ENCODE measurements around the gene UXS1. TPM values are rescaled to one million over a fixed set of nuclear protein-coding genes. Genes with fewer than 3 reads are reported as not detected.

UXS1 gene
- total and polyA plus RNA-seq, 2 donors from 2014 or later: 56.6 to 74.4 TPM

DNA sequence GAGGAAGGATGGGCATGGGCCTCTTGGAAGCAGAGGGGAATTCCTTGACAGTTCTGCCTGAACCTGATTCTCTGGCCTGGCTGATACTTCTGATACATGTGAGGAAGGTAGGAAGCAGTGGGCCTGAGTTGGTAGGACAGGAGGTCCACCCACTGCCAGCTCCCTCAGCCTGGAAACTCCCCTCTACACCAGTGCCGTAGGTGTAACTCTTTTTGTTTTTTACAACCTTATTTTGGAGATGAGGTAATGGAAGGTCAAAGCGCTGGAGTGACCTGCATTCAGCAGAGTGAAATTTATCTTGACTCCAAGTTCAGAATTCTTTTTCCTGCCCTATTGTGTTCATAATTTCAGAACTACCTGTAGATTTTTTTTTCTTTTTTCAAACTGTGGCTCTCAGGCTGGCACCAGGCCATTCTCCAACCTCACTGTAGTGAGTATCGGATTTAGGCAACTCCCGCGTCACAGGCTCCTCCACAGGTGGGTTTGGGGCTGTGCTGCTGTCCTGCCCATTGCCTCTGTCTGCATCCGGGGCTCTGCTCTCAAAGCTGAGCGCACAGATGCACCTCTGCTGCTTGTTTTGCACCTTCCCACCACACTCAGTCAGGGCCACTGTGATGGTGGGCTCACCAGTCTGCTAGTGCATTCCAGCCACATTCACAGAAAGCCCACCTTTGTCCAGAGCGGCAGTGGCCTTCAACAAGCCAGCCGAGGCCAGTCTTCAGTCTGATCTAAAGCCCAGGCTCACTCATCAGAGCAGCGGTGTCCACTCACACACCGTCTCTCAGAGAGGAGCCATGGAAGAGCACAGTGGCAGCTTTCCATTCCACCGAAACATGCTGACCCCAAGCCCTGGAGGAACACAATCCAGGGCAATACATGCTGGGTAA is 87.2 kb downstream of the UXS1 start:
- TF ChIP-seq, protein P1, sequence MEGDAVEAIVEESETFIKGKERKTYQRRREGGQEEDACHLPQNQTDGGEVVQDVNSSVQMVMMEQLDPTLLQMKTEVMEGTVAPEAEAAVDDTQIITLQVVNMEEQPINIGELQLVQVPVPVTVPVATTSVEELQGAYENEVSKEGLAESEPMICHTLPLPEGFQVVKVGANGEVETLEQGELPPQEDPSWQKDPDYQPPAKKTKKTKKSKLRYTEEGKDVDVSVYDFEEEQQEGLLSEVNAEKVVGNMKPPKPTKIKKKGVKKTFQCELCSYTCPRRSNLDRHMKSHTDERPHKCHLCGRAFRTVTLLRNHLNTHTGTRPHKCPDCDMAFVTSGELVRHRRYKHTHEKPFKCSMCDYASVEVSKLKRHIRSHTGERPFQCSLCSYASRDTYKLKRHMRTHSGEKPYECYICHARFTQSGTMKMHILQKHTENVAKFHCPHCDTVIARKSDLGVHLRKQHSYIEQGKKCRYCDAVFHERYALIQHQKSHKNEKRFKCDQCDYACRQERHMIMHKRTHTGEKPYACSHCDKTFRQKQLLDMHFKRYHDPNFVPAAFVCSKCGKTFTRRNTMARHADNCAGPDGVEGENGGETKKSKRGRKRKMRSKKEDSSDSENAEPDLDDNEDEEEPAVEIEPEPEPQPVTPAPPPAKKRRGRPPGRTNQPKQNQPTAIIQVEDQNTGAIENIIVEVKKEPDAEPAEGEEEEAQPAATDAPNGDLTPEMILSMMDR (IDR thresholded peaks at IDR 0.05; ENCODE audit: borderline replicate concordance, extremely low read depth, insufficient read depth): no peak
- Histone ChIP-seq H3K36me3 (ENCODE audit: control insufficient read depth in 2 of 3, insufficient read depth in 3 of 3, low read length in 3 of 3) (peaks cover 0 to 9% (median 0%) of the 10 kb centered on the region in 3 donors), H3K27me3 (ENCODE audit: control insufficient read depth, insufficient read depth, low read length) (no peaks in the 10 kb centered on the region), H3K9ac (ENCODE audit: low read length in 3 of 3) (peak overlapping the region in 1 of 3 donors; percentile 5), H3K27ac (ENCODE audit: low read depth in 2 of 2, low read length in 2 of 2) (no peak overlapping the region), H3K4me3 (ENCODE audit: low read length in 3 of 3) (no peak overlapping the region), H3K4me1 (ENCODE audit: control insufficient read depth in 2 of 3, insufficient read depth in 2 of 3, low read depth in 1 of 3, low read length in 3 of 3) (no peaks in the 10 kb centered on the region), H3K9me3 (ENCODE audit: control insufficient read depth in 2 of 3, insufficient read depth in 1 of 3, low read length in 3 of 3) (no peaks in the 10 kb centered on the region)
- DNase-seq (no peak), FAIRE-seq (no peak)
- intact Hi-C loops (cut with DNase I): loop anchor here (10.0 kb wide), 1 partner anchor 478 kb away; no protein-coding TSS in a partner anchor

DNA sequence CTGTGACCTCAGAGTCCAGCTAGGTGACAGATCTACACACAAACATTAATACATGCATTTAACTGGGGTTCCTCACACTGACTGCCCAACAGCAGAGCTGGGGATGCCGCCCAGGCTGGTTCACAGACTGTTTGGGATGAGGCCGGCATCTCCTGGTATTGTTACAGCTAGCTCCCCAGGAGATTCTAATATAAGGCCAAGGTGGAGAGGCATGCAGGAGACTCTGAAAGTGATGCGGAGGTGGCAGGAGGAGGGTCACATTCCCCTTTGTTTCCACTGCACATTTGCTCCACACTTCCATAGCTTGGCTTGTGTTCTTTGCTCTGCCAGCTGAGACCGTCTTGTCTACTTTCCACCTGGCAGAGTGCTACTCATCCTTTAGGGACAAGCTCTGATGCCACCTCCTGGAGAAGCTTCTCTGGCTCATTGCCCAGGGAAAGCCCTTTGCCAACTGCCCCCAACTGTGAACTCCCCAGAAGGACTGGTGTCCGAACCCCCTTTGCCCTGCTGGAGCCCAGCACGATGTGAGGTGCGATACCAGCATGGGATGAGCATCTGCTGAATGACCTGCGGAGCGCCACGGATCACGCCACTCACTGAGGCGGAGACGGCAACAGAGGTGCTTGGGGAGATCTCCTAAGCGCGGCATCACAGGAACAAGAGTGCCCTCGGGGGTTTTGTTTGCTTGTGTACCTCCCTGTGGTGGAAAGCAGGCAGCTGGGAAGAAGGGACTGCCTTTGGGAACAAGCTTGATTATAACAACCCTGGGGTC is 88.8 kb downstream of the UXS1 start:
- H3K9me3 ChIP-seq (ENCODE audit: control insufficient read depth in 2 of 3, insufficient read depth in 1 of 3, low read length in 3 of 3): no peaks in the 10 kb centered on the region
- FAIRE-seq: no peak
- H3K27ac ChIP-seq (ENCODE audit: low read depth in 2 of 2, low read length in 2 of 2): no peak overlapping the region
- no peak overlapping the region for H3K9ac ChIP-seq (ENCODE audit: low read length in 3 of 3)
- DNase-seq: no peak
- H3K27me3 ChIP-seq (ENCODE audit: control insufficient read depth, insufficient read depth, low read length): no peaks in the 10 kb centered on the region
- TF ChIP-seq, protein P1 (IDR thresholded peaks at IDR 0.05; ENCODE audit: borderline replicate concordance, extremely low read depth, insufficient read depth): no peak
- intact Hi-C loops (cut with DNase I): loop anchor here (10.0 kb wide), 1 partner anchor 479 kb away; no protein-coding TSS in a partner anchor
- no peak overlapping the region for H3K4me3 ChIP-seq (ENCODE audit: low read length in 3 of 3)
- H3K4me1 ChIP-seq (ENCODE audit: control insufficient read depth in 2 of 3, insufficient read depth in 2 of 3, low read depth in 1 of 3, low read length in 3 of 3): no peaks in the 10 kb centered on the region
- peaks cover 0 to 4% (median 0%) of the 10 kb centered on the region in 3 donors for H3K36me3 ChIP-seq (ENCODE audit: control insufficient read depth in 2 of 3, insufficient read depth in 3 of 3, low read length in 3 of 3)

DNA sequence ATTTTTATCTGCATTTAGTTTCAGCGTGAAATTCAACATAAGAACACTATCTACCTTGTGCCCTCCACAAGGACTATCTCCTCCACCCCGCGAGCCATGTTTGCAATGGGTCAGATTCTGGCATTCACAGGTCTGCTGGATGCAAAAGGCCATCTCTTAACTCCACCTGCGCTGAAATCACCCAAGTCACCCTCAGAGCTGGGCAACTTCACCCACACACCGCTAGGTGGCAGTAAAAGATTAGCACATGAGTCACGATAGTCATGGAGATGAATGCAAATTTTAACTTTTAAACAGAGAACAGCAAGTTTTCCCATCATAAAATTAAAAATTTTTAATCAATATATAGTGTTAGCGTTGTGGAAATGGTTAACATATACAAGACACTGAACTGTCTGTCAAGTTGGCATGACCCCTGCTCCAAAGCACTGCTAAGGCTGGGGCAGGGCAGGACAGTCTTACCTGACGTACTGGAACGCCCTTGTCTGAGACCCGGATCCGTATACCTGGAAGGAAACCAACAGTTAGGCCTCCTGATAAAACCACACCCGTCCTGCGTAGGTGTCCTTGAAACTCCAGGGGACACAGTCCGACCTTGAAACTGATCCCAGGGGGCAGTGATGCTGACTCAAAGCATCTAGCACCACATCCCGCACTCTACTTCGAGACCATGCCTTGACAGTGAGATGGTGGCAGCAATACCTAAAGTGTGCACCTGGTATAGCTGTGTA is 89.6 kb downstream of the UXS1 start:
- FAIRE-seq: peak; percentile 59
- no peak overlapping the region for H3K9ac ChIP-seq (ENCODE audit: low read length in 3 of 3)
- H3K4me3 ChIP-seq (ENCODE audit: low read length in 3 of 3): no peak overlapping the region
- H3K27ac ChIP-seq (ENCODE audit: low read depth in 2 of 2, low read length in 2 of 2): no peak overlapping the region
- intact Hi-C loops (cut with DNase I): loop anchor here (10.0 kb wide), 1 partner anchor 480 kb away; no protein-coding TSS in a partner anchor
- no peaks in the 10 kb centered on the region for H3K36me3 ChIP-seq (ENCODE audit: control insufficient read depth in 2 of 3, insufficient read depth in 3 of 3, low read length in 3 of 3)
- no peaks in the 10 kb centered on the region for H3K27me3 ChIP-seq (ENCODE audit: control insufficient read depth, insufficient read depth, low read length)
- no peaks in the 10 kb centered on the region for H3K4me1 ChIP-seq (ENCODE audit: control insufficient read depth in 2 of 3, insufficient read depth in 2 of 3, low read depth in 1 of 3, low read length in 3 of 3)
- TF ChIP-seq, protein P1 (IDR thresholded peaks at IDR 0.05; ENCODE audit: borderline replicate concordance, extremely low read depth, insufficient read depth): peak; percentile 97
- peak in 4 of 5 donors; percentile 70 to 86 (median 78) for DNase-seq
- no peaks in the 10 kb centered on the region for H3K9me3 ChIP-seq (ENCODE audit: control insufficient read depth in 2 of 3, insufficient read depth in 1 of 3, low read length in 3 of 3)
